Measurements from ENCODE around the gene STRBP.
"Not testable (repeated sequence)": the region's sequence is repeated elsewhere in the genome, so short reads cannot be mapped to it uniquely, and the experiment has no call there.

STRBP gene

GRCh38 chr9:123248630-123249029, 19.8 kb downstream of the STRBP start:
- DNase-seq = no peak

- no peak for DNase-seq
Observed at GRCh38 chr9:123246534-123246933, 21.9 kb downstream of the STRBP start.

- no peak for DNase-seq
Observed at GRCh38 chr9:123239726-123240125, 28.7 kb downstream of the STRBP start.

- DNase-seq = no peak
Observed at GRCh38 chr9:123238365-123238764, 30.0 kb downstream of the STRBP start.

GRCh38 chr9:123237220-123237619, 31.2 kb downstream of the STRBP start:
- DNase-seq = no peak

GRCh38 chr9:123235448-123235847, 32.9 kb downstream of the STRBP start:
- DNase-seq = no peak

- DNase-seq = no peak
Observed at GRCh38 chr9:123234853-123235252, 33.5 kb downstream of the STRBP start.

- DNase-seq = no peak
Observed at GRCh38 chr9:123232332-123232731, 36.1 kb downstream of the STRBP start.

GRCh38 chr9:123231421-123231820, 37.0 kb downstream of the STRBP start:
- DNase-seq = no peak

GRCh38 chr9:123228967-123229366, 39.4 kb downstream of the STRBP start:
- no peak for DNase-seq

- no peak for DNase-seq
Observed at GRCh38 chr9:123225995-123226394, 42.4 kb downstream of the STRBP start.

GRCh38 chr9:123225374-123225813, 43.0 kb downstream of the STRBP start:
- peak; percentile 51 for DNase-seq

- DNase-seq = no peak
Observed at GRCh38 chr9:123220127-123220526, 48.3 kb downstream of the STRBP start.

GRCh38 chr9:123218831-123219230, 49.6 kb downstream of the STRBP start:
- DNase-seq = no peak

- DNase-seq = no peak
Observed at GRCh38 chr9:123217128-123217654, 51.2 kb downstream of the STRBP start.

- DNase-seq = no peak
Observed at GRCh38 chr9:123216251-123216797, 52.1 kb downstream of the STRBP start.

GRCh38 chr9:123211081-123211480, 57.3 kb downstream of the STRBP start:
- DNase-seq = no peak

GRCh38 chr9:123208626-123209174, 59.7 kb downstream of the STRBP start:
- no peak for DNase-seq

GRCh38 chr9:123206065-123206464, 62.3 kb downstream of the STRBP start:
- DNase-seq = no peak

- DNase-seq = no peak
Observed at GRCh38 chr9:123201083-123201482, 67.3 kb downstream of the STRBP start.

GRCh38 chr9:123200469-123200868, 67.9 kb downstream of the STRBP start:
- not testable (repeated sequence) for DNase-seq

- DNase-seq = no peak
Observed at GRCh38 chr9:123196124-123196523, 72.3 kb downstream of the STRBP start.

GRCh38 chr9:123194023-123194422, 74.4 kb downstream of the STRBP start:
- no peak for DNase-seq

- DNase-seq = no peak
Observed at GRCh38 chr9:123191680-123192079, 76.7 kb downstream of the STRBP start.

GRCh38 chr9:123191260-123191659, 77.1 kb downstream of the STRBP start:
- DNase-seq = no peak
